ENCODE results near the gene PIANP. TPM values are rescaled to one million over a fixed set of nuclear protein-coding genes. Genes with fewer than 3 reads are reported as not detected.

The PIANP gene
- total RNA-seq, 3 donors from 2014 or later: 0.20 to 0.57 (median 0.40) TPM

Other genes with a start within 250 kb of the PIANP start
- 10 to 100 TPM; 24.4 to 36.6 (median 30.0) TPM for gene TAPBPL, start 248.8 kb downstream of the PIANP start, total RNA-seq
- 10 to 100 TPM; 17.1 to 22.9 (median 21.6) TPM for gene VAMP1, start 230.1 kb downstream of the PIANP start, total RNA-seq
- 100 to 1,000 TPM; 249 to 262 (median 256) TPM for gene MRPL51, start 207.6 kb downstream of the PIANP start, total RNA-seq
- gene NCAPD2, start 206.7 kb downstream of the PIANP start, total RNA-seq: 10 to 100 TPM; 29.8 to 36.1 (median 32.9) TPM
- 1,000 to 10,000 TPM; 4,635 to 5,387 (median 5,019) TPM for gene GAPDH, start 166.3 kb downstream of the PIANP start, total RNA-seq
- gene IFFO1, start 144.8 kb downstream of the PIANP start, total RNA-seq: 10 to 100 TPM in 1 of 3 donors, 1 to 10 TPM in 2; 8.5 to 10.2 (median 9.8) TPM
- gene NOP2, start 132.5 kb downstream of the PIANP start, total RNA-seq: 100 to 1,000 TPM; 267 to 300 (median 270) TPM
- gene CHD4, start 93.4 kb downstream of the PIANP start, total RNA-seq: 100 to 1,000 TPM; 311 to 336 (median 332) TPM
- 1 to 10 TPM; 3.8 to 5.5 (median 5.1) TPM for gene LPAR5, start 64.9 kb downstream of the PIANP start, total RNA-seq
- gene ACRBP, start 53.4 kb downstream of the PIANP start, total RNA-seq: 1 to 10 TPM in 1 of 3 donors, under 1 TPM in 2; 0.65 to 1.3 (median 0.71) TPM
- gene ING4, start 37.7 kb downstream of the PIANP start, total RNA-seq: 1 to 10 TPM; 5.9 to 7.5 (median 6.9) TPM
- 10 to 100 TPM; 59.7 to 70.2 (median 63.3) TPM for gene ZNF384, start 11.4 kb downstream of the PIANP start, total RNA-seq
- gene COPS7A, start 23.2 kb upstream of the PIANP start, total RNA-seq: 10 to 100 TPM; 46.5 to 54.4 (median 48.1) TPM
- 100 to 1,000 TPM; 185 to 199 (median 189) TPM for gene MLF2, start 52.3 kb upstream of the PIANP start, total RNA-seq
- gene PTMS, start 65.5 kb upstream of the PIANP start, total RNA-seq: 10 to 100 TPM; 26.3 to 32.6 (median 29.4) TPM
- 100 to 1,000 TPM in 1 of 3 donors, 10 to 100 TPM in 2; 71.1 to 125 (median 86.4) TPM for gene LAG3, start 71.7 kb upstream of the PIANP start, total RNA-seq
- 10 to 100 TPM; 42.0 to 76.9 (median 51.4) TPM for gene CD4, start 88.7 kb upstream of the PIANP start, total RNA-seq
- gene GPR162, start 121.0 kb upstream of the PIANP start, total RNA-seq: under 1 TPM in 2 of 3 donors, not detected in 1; 0.08 to 0.38 TPM
- gene P3H3, start 127.6 kb upstream of the PIANP start, total RNA-seq: under 1 TPM; 0.63 to 0.98 (median 0.83) TPM
- gene GNB3, start 140.1 kb upstream of the PIANP start, total RNA-seq: under 1 TPM; 0.13 to 0.90 (median 0.38) TPM
- 1 to 10 TPM; 1.7 to 4.0 (median 3.1) TPM for gene CDCA3, start 150.5 kb upstream of the PIANP start, total RNA-seq
- 100 to 1,000 TPM; 169 to 192 (median 176) TPM for gene USP5, start 151.3 kb upstream of the PIANP start, total RNA-seq
- 1,000 to 10,000 TPM; 1,135 to 1,217 (median 1,169) TPM for gene TPI1, start 166.7 kb upstream of the PIANP start, total RNA-seq
- 1 to 10 TPM; 5.6 to 8.5 (median 6.7) TPM for gene SPSB2, start 172.5 kb upstream of the PIANP start, total RNA-seq
- 1 to 10 TPM; 2.1 to 3.0 (median 3.0) TPM for gene LRRC23, start 204.0 kb upstream of the PIANP start, total RNA-seq
- gene ENO2, start 213.8 kb upstream of the PIANP start, total RNA-seq: 10 to 100 TPM; 83.5 to 97.4 (median 85.2) TPM
- gene ATN1, start 227.1 kb upstream of the PIANP start, total RNA-seq: 10 to 100 TPM; 65.8 to 73.9 (median 70.7) TPM
- gene RNU7-1, start 243.0 kb upstream of the PIANP start, total RNA-seq: not detected
- gene C12orf57, start 243.2 kb upstream of the PIANP start, total RNA-seq: 100 to 1,000 TPM; 180 to 190 (median 184) TPM

Data from activated T-cell treated with anti-CD3 and anti-CD28 coated beads, Interleukin-2, amount 50 U/mL, for 4 hours (primary cell).